Lung (tissue), 12 donors: ENCODE measurements around the gene CD226. TPM values are rescaled to one million over a fixed set of nuclear protein-coding genes. Genes with fewer than 3 reads are reported as not detected.

ENCODE experiments used
- ATAC-seq: fragments of 200-7000 bp; cut with Tn5 transposase; one replicate; pipeline ENCODE4 v1.9.1; 2020; ENCODE audit warnings: moderate number of reproducible peaks; ENCODE audit not compliant: insufficient read depth, low FRiP score
- DNase-seq, 3 donors: peaks; one replicate each; pipeline ENCODE4 v3.0.0-alpha.2; 2013 to 2017
- H3K27ac ChIP-seq, 2 donors: one replicate each; pipeline ENCODE4 v1.5.1; 2013; ENCODE audit warnings: mild to moderate bottlenecking in 2 of 2, moderate library complexity in 2 of 2, control low read depth in 1 of 2, inconsistent platforms in 1 of 2, low read depth in 1 of 2, low read length in 1 of 2
- H3K27me3 ChIP-seq, 3 donors: one replicate each; pipeline ENCODE4 v1.5.1; 2013; ENCODE audit warnings: low read length in 2 of 3; ENCODE audit not compliant: control insufficient read depth in 3 of 3, insufficient read depth in 3 of 3
- H3K36me3 ChIP-seq, 4 donors: one replicate each; pipeline ENCODE4 v1.5.1; 2013; ENCODE audit warnings: low read length in 4 of 4, mild to moderate bottlenecking in 1 of 4, moderate library complexity in 1 of 4; ENCODE audit not compliant: control insufficient read depth in 4 of 4, insufficient read depth in 4 of 4
- H3K4me1 ChIP-seq, 5 donors: one replicate each; pipeline ENCODE4 v1.5.1; 2013; ENCODE audit warnings: low read length in 5 of 5, mild to moderate bottlenecking in 2 of 5, moderate library complexity in 1 of 5; ENCODE audit not compliant: control insufficient read depth in 5 of 5, insufficient read depth in 5 of 5
- H3K4me3 ChIP-seq: one replicate; pipeline ENCODE4 v1.5.1; 2013; ENCODE audit warnings: mild to moderate bottlenecking, control low read depth, moderate library complexity
- H3K9ac ChIP-seq, 2 donors: one replicate each; pipeline ENCODE4 v1.5.1; 2013; ENCODE audit warnings: low read length in 2 of 2, control low read depth in 1 of 2; ENCODE audit not compliant: insufficient read depth in 1 of 2
- H3K9me3 ChIP-seq, 4 donors: one replicate each; pipeline ENCODE4 v1.5.1; 2013; ENCODE audit warnings: low read length in 3 of 4, mild to moderate bottlenecking in 1 of 4, moderate library complexity in 1 of 4; ENCODE audit not compliant: control insufficient read depth in 4 of 4, insufficient read depth in 3 of 4
- CTCF ChIP-seq: IDR thresholded peaks from 2 replicates; pipeline ENCODE4 v1.5.1; 2012; ENCODE audit warnings: mild to moderate bottlenecking; ENCODE audit errors: control extremely low read depth, extremely low read depth
- WGBS, 2 donors: extraction: QIAGEN DNeasy Blood & Tissue Kit; methylation state at CpG; one replicate each; pipeline ENCODE4 v1.1.7; 2013; 5-methylcytosine and 5-hydroxymethylcytosine counted together
- polyA plus RNA-seq, 2 donors: library from polyadenylated mRNA; stranded (reverse); fragments of 200-250 nt; gene quantifications; one replicate each; pipeline ENCODE4 v1.2.1, GENCODE V29; 2013
- total RNA-seq, 2 donors: library from RNA; depleted of rRNA in 1 of 2; stranded (reverse); fragments of >200 nt in 1 of 2; gene quantifications; one replicate each; pipeline ENCODE4 v1.2.1, GENCODE V29; 2014 to 2021
- donor health status: control.
- donor health status: control.
- donor health status: Bipolar disorder and iron deficiency.
- donor health status: healthy.
- donor health status: DM: yes; HTN: yes; CAD: no.

CD226 gene
- total and polyA plus RNA-seq, 4 donors = 0.49 to 6.3 (median 2.7) TPM

- no peak overlapping the region for H3K4me3 ChIP-seq
- TF ChIP-seq CTCF = no peak
- 86 to 90% methylated on average over 1 of the region's 1 CpG for WGBS, 2 donors
- ATAC-seq = no peak
- H3K27ac ChIP-seq = no peak overlapping the region
- no peak overlapping the region for H3K9ac ChIP-seq
- peaks cover 0 to 2% (median 0%) of the 10 kb centered on the region in 4 donors for H3K9me3 ChIP-seq
- DNase-seq = no peak
- no peaks in the 10 kb centered on the region for H3K27me3 ChIP-seq
- H3K4me1 ChIP-seq = peaks cover 0 to 9% (median 2%) of the 10 kb centered on the region in 5 donors
- H3K36me3 ChIP-seq = no peaks in the 10 kb centered on the region
Measured at GRCh38 chr18:69813559-69813958, 134.1 kb downstream of the CD226 start.

DNA sequence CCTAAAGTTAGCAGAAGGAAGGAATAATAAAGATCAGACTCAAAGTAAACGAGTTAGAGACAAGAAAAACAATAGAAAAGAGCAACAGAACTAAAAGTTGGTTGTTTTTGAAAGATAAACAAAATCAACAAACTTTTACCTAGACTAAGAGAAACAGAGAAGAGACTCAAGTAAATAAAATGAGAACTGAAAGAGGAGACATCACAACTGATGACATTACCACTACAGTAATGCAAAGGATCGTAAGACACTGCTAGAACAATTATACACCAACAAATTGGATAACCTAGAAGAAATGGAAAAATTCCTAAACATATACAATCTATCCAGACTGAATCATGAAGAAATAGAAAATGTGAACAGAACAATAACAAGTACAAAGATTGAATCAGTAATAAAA is 139.3 kb downstream of the CD226 start:
- H3K9me3 ChIP-seq = no peaks in the 10 kb centered on the region
- no peaks in the 10 kb centered on the region for H3K4me1 ChIP-seq
- WGBS, 2 donors = 75 to 80% methylated on average over 2 of the region's 2 CpGs
- no peaks in the 10 kb centered on the region for H3K27me3 ChIP-seq
- TF ChIP-seq CTCF = no peak
- no peak for ATAC-seq
- no peak for DNase-seq
- no peaks in the 10 kb centered on the region for H3K36me3 ChIP-seq
- no peak overlapping the region for H3K9ac ChIP-seq
- no peak overlapping the region for H3K27ac ChIP-seq
- no peak overlapping the region for H3K4me3 ChIP-seq

- no peaks in the 10 kb centered on the region for H3K9me3 ChIP-seq
- H3K27ac ChIP-seq = no peak overlapping the region
- ATAC-seq = no peak
- no peak overlapping the region for H3K4me3 ChIP-seq
- no peaks in the 10 kb centered on the region for H3K4me1 ChIP-seq
- WGBS, 2 donors = 93 to 96% methylated on average over 5 of the region's 5 CpGs
- H3K36me3 ChIP-seq = no peaks in the 10 kb centered on the region
- no peak for DNase-seq
- no peak for TF ChIP-seq CTCF
- H3K9ac ChIP-seq = no peak overlapping the region
- no peaks in the 10 kb centered on the region for H3K27me3 ChIP-seq
Measured at GRCh38 chr18:69804776-69805501, 142.7 kb downstream of the CD226 start.
